Measurements from ENCODE around the gene MGMT. TPM values are rescaled to one million over a fixed set of nuclear protein-coding genes. Genes with fewer than 3 reads are reported as not detected.

MGMT gene
- total RNA-seq, 1 experiment from 2014 or later: 18.6 TPM

GRCh38 chr10:129741978-129742741 is 275.1 kb downstream of the MGMT start:
- H3K4me3 ChIP-seq (ENCODE audit: insufficient read depth, low read depth, low read length): no peak overlapping the region
- H3K36me3 ChIP-seq (replicated peaks; ENCODE audit: control insufficient read depth, insufficient read depth, low read length): no peaks in the 10 kb centered on the region
- no peaks in the 10 kb centered on the region for H3K27me3 ChIP-seq (ENCODE audit: control insufficient read depth, insufficient read depth, low read length)
- no peak for DNase-seq

GRCh38 chr10:129742742-129743550 is 275.9 kb downstream of the MGMT start:
- no peak for DNase-seq
- Histone ChIP-seq H3K27me3 (ENCODE audit: control insufficient read depth, insufficient read depth, low read length) (no peaks in the 10 kb centered on the region), H3K4me3 (ENCODE audit: insufficient read depth, low read depth, low read length) (no peak overlapping the region), H3K36me3 (replicated peaks; ENCODE audit: control insufficient read depth, insufficient read depth, low read length) (no peaks in the 10 kb centered on the region)

GRCh38 chr10:129743738-129744133 is 276.7 kb downstream of the MGMT start:
- no peak for DNase-seq
- no peak overlapping the region for H3K4me3 ChIP-seq (ENCODE audit: insufficient read depth, low read depth, low read length)
- H3K36me3 ChIP-seq (replicated peaks; ENCODE audit: control insufficient read depth, insufficient read depth, low read length): no peaks in the 10 kb centered on the region
- H3K27me3 ChIP-seq (ENCODE audit: control insufficient read depth, insufficient read depth, low read length): no peaks in the 10 kb centered on the region

DNA sequence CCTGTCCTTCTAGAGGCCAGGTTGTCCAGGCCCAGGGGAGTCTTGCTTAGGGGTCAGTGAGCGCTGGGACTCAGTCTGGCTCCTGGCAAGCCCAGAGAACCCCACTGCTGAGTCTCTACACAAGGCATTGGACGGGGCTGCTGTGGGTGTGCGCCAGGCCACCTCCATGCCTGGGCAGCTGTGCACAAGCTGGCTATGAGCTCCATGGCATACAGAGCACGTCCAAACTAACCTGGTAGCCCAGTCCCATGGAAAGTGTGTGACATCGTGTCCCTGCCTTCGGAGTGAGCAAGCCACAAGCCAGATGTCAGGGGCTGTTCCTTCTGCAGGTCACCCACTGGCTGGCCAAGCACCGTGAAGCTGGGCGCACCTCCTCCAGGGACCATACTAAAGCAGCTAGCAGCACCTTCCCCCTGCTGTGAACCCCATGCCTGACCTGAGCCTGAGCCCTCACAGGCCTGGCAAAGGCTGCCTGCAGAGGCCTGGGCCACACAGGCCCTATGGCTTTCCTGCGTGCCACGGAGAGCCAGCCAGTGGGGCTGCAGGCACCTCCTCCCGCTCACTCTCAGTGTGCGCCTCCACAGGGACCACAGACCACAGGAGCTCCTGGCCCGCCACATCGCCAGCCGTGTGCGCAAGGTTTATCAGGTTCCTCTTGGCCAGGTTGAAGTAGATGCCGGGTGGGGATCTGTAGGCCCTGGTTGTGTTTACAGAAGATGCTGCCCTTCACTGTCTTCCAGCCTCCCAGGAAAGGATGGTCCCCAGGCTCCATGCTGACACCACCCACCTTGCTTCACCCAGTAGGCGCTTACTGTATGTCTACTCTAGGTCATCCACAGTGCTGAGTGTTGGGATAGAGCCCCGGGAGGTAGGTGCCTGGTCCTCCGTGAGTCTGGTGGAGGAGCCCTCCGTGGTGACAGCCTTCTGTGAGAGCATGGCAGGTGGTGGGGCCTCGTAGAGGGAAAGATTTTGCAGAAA is 277.4 kb downstream of the MGMT start:
- H3K27me3 ChIP-seq (ENCODE audit: control insufficient read depth, insufficient read depth, low read length): no peaks in the 10 kb centered on the region
- H3K36me3 ChIP-seq (replicated peaks; ENCODE audit: control insufficient read depth, insufficient read depth, low read length): no peaks in the 10 kb centered on the region
- H3K4me3 ChIP-seq (ENCODE audit: insufficient read depth, low read depth, low read length): no peak overlapping the region
- DNase-seq: no peak

- H3K36me3 ChIP-seq (replicated peaks; ENCODE audit: control insufficient read depth, insufficient read depth, low read length): no peaks in the 10 kb centered on the region
- no peaks in the 10 kb centered on the region for H3K27me3 ChIP-seq (ENCODE audit: control insufficient read depth, insufficient read depth, low read length)
- no peak overlapping the region for H3K4me3 ChIP-seq (ENCODE audit: insufficient read depth, low read depth, low read length)
- no peak for DNase-seq
Measured at GRCh38 chr10:129745186-129745750, 278.2 kb downstream of the MGMT start.

GRCh38 chr10:129754211-129755050 is 287.4 kb downstream of the MGMT start:
- DNase-seq: no peak
- H3K4me3 ChIP-seq (ENCODE audit: insufficient read depth, low read depth, low read length): no peak overlapping the region
- no peaks in the 10 kb centered on the region for H3K27me3 ChIP-seq (ENCODE audit: control insufficient read depth, insufficient read depth, low read length)
- H3K36me3 ChIP-seq (replicated peaks; ENCODE audit: control insufficient read depth, insufficient read depth, low read length): no peaks in the 10 kb centered on the region

DNA sequence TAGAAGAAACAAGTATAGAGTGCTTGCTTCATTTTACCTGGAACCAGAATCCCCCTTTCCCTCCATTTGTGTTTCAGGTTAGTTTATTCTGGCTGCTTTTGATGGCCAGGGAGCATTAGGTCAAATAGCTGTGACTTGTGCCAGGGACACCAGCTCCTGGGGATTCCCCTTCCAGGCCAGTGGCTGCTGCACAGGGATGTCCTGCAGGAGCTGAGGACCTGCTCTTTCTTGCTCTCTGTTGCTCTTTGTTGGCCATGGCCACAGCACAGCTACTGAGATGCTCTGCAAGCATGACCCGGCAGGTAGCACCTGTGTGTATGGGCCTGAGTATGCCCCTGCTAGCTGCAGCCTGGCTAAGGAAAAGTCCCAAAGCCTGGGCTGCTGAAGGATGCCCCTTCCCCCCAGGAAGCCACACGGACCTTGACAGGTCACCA is 288.1 kb downstream of the MGMT start:
- Histone ChIP-seq H3K4me3 (ENCODE audit: insufficient read depth, low read depth, low read length) (no peak overlapping the region), H3K27me3 (ENCODE audit: control insufficient read depth, insufficient read depth, low read length) (no peaks in the 10 kb centered on the region), H3K36me3 (replicated peaks; ENCODE audit: control insufficient read depth, insufficient read depth, low read length) (no peaks in the 10 kb centered on the region)
- no peak for DNase-seq

DNA sequence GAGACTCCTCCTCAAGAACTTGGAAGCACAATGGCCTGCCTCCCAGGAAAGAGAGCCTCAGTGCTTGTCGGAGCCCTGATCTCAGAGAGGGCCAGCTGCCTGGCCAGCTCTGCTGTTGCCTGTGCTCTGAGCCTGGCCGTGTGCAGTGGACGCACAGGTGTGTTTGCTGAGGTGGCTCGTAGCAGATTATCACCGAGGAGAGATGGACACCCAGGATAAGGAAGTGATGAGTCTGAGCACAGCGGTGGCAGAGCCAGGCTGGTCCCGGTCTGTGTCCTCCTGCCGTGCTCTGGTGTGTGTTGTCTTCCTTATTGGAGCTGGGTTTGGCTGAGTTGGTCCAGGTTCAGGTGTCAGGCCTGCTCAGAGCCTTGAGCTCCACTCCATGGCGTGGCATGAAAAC is 288.6 kb downstream of the MGMT start:
- no peak overlapping the region for H3K4me3 ChIP-seq (ENCODE audit: insufficient read depth, low read depth, low read length)
- no peaks in the 10 kb centered on the region for H3K36me3 ChIP-seq (replicated peaks; ENCODE audit: control insufficient read depth, insufficient read depth, low read length)
- DNase-seq: no peak
- no peaks in the 10 kb centered on the region for H3K27me3 ChIP-seq (ENCODE audit: control insufficient read depth, insufficient read depth, low read length)

- no peaks in the 10 kb centered on the region for H3K36me3 ChIP-seq (replicated peaks; ENCODE audit: control insufficient read depth, insufficient read depth, low read length)
- DNase-seq: no peak
- no peaks in the 10 kb centered on the region for H3K27me3 ChIP-seq (ENCODE audit: control insufficient read depth, insufficient read depth, low read length)
- no peak overlapping the region for H3K4me3 ChIP-seq (ENCODE audit: insufficient read depth, low read depth, low read length)
Measured at GRCh38 chr10:129756912-129757901, 290.2 kb downstream of the MGMT start.

- no peak for DNase-seq
- Histone ChIP-seq H3K27me3 (ENCODE audit: control insufficient read depth, insufficient read depth, low read length) (no peaks in the 10 kb centered on the region), H3K36me3 (replicated peaks; ENCODE audit: control insufficient read depth, insufficient read depth, low read length) (no peaks in the 10 kb centered on the region), H3K4me3 (ENCODE audit: insufficient read depth, low read depth, low read length) (no peak overlapping the region)
Measured at GRCh38 chr10:129758207-129759021, 291.4 kb downstream of the MGMT start.

- Histone ChIP-seq H3K36me3 (replicated peaks; ENCODE audit: control insufficient read depth, insufficient read depth, low read length) (no peaks in the 10 kb centered on the region), H3K27me3 (ENCODE audit: control insufficient read depth, insufficient read depth, low read length) (no peaks in the 10 kb centered on the region), H3K4me3 (ENCODE audit: insufficient read depth, low read depth, low read length) (no peak overlapping the region)
- no peak for DNase-seq
Measured at GRCh38 chr10:129759214-129760002, 292.4 kb downstream of the MGMT start.

Measured in H7 (cell line).